ENCODE results near the gene CNOT1.

Gene CNOT1

DNA sequence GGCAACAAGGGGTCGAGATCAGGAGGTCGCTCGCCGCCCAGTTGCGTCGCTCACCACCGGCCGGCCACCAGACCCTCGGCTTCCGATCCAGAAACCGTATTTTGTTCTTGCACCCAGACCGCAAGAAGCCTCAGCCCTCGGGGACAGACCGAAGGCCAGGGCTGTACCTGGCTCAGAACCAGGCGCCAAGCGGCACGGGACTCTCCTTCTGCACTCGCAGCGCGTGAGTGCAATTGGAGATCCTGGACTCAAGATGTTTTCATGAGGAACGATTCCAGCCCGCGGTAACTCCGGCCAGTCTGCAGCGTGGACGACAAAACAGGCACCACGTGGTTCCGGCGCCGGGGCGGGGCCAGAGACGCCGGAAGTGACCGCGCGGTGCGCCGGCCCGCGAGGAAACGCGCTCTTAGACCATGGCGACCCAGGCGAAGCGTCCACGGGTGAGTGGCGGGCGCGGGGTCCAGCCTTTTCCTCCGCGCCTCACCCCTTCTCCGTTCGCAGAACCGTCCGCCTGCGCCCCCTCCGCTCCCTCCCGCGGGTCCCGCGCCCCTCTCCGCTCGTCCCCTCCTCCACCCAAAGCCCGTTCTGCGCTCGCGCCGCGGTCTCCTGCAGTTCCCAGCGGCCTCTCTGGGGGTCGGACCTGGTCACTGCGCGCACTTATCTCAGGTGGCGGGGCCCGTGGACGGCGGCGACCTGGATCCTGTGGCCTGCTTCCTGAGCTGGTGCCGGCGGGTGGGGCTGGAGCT, 114.3 kb downstream of the CNOT1 start, which contains the start of gene SETD6:
Gene SETD6, plus strand, starts transcription at position 393 of the 746 bp plus-strand sequence. Its CDS starts 21 bp downstream, at position 414.
- DNase-seq, result peak; percentile 68

DNA sequence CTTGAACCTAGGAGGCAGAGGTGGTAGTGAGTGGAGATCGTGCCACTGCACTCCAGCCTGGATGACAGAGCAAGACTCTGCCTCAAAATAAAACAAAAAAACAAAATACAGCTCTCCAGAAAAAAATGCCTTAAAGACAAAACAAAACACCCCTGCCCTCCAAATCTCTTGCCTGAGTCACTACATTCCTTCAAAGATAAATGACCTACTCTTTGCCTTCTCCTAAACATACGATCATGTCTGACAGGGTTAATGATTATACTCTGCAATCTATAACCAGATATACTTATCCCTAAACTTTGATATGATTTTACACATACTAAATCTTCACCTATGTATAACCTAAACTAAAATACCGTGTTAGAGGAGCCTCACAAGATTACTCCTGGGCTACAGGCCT, 115.8 kb downstream of the CNOT1 start:
- DNase-seq, result no peak

DNA sequence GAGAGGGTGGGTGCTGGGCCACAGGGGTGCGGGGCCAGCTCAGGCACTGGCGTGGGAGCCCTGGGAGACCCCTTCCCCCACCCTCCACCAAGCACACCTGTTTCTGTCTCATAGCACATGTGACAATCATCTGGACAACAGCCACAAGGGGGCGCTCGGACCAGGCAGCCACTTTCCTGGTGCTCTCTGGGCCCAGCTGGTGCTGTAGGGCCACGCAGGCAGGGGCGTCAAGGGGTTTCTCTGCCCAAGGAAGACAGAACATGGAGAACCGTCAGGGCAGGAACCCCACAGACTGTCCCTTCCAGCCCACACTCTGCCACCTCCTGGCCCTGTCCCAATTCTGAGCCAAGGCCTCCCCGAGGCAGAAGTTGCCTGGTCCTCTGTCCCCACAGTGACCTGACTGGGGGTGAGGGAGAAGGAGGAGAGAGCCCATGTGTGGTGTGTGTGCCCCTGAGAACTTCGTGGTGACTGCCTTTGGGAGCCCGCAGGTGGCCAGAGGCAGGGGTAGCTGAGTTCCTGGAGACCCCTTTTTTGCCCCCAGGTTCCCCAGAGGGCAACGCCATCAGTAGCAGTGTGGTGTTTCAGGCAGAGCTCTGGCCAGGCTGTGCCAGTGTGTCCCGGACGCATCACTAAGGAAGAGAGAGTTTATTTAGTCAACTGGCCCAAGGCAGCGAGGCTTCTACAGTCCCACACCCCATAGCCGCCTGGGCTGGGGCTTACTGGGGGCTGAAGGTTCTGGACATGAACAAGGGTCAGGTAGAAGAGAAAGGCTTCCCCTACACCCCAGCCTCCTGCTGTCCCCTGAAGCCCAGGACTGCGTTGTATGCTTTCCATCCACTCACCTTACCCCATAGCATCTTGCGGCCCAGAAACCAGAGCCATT, 117.5 kb downstream of the CNOT1 start:
- peak; percentile 83 for DNase-seq

DNA sequence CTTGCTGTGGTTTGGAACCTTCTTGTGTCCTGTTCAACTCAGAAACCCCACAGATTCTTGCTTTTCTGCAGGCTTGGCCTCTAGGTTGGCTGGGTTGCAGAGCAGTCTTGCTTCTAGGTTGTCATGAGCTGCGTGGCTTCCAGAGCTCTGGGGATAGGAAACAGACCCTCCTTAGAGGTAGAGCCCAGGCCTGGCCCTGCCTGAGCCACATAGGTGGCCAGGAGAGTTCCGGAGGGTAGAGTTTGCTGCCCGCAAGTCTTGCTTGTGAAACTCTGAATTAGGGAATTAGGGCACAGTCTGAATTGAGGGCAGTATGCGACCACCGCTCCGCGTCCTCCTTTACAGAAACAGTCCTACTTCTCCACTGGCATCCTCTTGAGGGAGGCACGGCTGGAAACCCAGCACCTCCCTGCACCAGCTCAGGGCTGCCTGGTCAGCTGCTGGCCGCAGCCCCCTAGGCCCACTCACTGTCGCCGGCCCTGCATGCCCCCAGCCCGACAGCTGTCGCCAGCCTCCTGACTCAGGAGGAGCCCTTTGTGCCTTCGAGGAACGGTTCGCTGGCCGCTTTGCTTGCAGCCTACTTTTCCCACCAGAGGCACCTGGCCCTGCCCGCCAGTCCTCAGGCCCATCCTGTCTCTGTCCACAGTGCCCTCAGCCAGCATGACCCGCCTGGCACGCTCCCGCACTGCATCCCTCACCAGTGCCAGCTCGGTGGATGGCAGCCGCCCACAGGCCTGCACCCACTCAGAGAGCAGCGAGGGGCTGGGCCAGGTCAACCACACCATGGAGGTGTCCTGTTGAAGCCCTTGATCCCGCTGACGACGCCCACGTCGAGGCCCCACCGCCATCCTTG, 118.6 kb downstream of the CNOT1 start:
- DNase-seq, result no peak

DNA sequence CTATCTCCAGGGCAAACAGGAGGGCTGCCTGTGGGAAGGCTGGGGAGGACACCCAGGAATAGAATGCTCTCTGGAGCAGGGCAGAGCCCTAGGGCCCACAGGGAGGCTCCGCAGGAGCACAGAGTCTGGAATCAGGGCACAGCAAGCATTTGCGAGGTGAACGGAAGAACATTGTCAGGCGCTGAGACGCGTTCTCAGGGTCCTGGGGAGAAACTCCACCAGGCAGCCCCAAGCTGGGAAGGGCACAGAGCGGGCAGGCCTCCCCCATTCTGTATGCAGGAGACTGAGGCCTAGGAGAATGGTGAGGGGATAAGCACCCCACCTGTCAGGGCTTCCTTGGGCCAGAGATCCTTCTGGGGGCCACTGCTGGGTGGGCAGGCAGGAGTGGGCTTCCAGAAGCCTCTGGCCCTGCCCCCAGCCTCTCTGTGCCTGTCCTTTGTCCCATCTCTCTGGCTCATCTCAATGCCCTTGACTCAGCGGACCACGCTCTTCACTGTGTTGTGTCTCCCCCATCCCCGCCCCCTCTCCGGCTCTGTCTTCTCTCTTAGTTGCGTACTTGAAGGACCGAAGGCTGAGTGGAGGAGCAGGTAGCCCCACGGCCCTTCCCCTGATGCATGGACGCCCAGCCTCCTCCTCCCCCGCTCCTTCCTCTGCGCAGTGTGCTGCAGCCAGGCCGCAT, 119.4 kb downstream of the CNOT1 start:
- DNase-seq, result no peak

DNA sequence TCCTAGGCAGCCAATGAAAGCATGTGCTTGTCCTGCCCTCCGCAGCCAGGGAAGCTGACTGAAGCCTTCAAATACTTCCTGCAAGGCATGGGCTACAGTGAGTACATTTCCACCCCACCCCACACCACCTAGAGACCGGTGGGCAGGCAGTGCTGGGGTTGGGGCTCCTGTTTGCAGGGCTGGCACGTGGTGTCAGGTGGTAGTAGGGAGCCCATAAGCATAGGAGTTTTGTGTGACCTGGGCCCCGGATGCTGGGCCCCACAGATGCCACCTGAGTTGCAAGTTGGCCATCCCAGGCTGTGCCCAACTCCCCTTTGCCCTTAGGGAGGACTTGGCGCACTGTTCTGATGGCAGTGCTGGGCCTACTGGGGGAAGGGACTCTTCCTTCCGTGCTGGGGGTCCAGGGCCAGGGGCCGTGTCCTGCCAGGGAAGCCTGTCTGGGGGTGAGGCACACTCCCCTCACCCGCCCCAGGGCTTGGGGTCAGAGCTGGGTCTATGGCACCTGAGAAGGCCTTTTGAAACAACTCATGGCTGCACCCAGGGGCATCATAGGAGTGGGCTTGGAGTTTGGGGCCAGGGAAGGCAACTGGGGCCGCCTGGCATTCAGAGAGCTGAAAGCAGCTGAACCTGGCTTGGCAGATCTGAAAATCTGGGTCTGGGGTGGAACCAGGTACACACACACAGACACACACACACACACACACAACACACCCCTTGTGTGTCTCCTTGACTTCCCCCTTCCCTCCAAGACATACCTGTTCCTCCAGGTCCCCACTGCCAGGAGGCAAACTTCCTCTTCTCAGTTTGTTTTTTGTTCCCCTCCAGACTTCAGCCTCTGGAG, 120.2 kb downstream of the CNOT1 start:
- no peak for DNase-seq

DNA sequence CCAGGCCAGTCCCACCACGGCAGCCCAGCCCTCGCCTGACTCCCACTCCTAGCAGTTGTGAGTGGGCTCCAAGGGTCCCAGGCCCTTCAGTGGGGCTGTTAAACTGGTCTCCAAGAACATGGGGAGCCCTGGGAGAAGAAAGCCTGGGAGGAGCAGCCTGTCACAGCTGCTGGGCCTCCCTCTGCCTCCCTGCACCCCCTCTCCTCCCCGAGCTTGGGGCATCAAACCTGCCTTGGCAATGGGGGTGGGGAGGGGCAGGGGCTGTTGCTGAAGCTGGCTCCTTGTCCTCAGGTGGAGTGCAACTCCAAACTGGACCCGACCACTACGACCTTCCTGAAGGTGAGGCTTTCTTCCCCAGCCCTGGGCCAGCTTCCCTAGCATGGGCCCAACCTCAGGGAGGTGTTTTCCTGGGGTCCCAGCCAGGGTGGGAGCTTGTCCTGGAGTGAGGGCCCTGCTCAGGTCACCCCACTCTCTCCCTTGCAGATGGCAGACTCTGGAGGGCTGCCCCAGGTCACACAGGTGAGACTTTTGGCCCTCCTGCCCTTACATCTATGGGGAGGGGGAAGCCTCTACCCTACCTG, 120.9 kb downstream of the CNOT1 start:
- DNase-seq, result no peak

DNA sequence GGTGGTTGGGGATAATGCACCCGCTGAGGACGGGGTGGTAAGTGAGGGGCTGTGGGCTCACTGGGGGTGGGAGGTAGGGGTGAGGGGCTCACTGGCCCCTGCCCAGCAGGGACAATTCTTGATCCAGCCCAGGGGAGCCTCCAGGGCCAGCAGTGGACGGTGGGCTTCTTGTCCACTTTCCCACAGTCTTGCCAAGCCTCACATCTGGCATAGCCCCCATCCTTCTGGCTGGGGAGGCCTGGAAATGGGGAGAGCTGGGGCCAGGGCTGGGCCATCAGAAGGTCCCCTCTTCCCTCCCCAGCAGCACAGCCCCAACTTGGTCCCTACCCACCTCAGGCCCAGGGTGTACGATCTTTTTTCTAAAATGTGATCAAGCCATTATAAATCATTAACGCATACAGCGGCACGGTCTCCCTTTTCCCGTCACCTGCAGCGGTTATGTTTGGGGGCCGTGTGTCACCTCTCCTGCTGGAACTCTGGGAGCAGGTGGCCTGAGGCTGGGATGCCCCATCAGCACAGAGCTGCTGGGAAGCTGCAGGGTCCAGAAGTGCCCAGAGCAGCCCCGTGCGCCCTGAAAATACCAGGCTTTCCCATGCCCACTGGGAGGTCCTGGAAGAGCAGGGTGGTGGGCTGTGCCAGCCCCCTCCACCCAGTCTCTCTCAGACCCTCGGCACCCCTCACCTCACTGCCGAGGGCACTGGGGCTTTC, 121.5 kb downstream of the CNOT1 start:
- DNase-seq, result no peak

DNA sequence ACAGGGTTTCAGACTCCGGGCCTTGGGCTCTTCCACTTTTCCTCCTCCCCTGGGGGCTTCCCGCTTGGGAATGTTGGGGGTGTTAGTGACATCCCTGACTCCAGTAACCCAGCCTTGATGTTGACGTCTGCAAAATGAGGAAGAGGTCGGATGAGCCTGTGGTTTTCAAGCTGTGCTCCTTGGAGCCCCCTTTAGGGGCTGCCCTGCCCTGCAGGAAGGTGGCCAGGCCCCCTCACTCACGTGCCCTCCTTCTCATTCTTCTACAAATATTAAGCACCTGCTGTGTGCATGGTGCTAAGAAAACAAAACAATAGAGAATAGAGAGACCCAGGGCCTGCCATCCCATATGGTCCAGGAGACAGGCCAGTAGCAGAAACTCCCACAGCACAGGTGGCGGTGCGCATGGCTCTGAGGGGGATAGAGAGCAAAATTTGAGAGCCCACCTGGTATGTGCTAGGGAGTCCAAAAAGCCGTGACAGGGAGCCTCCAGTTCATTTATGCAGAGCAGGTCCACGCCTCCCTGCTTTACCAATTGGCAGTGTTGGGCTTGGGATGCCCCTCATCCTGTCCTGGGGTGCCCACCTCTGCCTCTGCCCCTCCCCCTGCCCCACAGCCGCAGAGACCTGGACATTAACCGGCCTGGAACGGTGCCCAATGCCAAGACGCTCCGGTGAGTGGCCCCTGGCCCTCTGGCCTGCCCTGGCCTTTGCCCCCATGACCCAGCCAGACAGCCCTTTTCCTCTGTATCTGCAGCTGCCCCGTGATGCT, 122.2 kb downstream of the CNOT1 start:
- DNase-seq, result no peak

DNA sequence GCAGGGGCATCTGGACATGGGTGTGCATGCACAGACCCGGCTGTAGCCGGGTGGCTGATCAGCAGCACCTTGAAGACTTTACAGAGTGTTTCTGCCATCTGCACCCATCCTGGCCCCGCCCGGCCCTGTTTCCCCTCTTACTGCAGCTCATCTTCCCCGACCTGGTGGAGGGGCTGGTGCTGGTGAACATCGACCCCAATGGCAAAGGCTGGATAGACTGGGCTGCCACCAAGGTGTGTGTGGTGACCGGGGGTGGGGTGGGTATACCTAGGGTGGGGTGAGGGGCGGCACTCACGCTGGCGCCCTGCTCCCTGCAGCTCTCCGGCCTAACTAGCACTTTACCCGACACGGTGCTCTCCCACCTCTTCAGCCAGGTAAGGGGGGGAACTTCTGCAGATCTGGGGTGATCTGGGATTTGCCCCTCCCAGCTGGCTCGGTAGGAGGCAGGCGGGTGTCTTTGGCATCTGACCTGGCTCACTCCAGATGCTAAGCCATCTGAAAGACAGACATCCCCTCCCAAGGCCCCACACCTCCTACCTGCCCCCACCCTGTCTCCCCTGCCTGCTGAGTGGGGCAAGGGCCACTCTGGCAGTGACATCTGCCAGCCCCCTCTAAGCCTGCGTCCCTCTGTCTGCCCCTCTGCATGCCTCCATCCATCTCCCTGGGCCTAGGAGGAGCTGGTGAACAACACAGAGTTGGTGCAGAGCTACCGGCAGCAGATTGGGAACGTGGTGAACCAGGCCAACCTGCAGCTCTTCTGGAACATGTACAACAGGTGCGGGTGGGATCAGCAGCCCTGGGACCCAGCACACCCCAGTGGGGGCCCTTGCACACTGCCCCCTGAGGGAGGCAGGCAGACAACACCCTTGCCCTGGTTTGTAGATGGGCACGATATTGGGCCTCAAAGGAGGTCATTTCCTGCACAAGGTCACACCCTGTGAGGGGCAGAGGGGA, 123.1 kb downstream of the CNOT1 start:
- no peak for DNase-seq

DNA sequence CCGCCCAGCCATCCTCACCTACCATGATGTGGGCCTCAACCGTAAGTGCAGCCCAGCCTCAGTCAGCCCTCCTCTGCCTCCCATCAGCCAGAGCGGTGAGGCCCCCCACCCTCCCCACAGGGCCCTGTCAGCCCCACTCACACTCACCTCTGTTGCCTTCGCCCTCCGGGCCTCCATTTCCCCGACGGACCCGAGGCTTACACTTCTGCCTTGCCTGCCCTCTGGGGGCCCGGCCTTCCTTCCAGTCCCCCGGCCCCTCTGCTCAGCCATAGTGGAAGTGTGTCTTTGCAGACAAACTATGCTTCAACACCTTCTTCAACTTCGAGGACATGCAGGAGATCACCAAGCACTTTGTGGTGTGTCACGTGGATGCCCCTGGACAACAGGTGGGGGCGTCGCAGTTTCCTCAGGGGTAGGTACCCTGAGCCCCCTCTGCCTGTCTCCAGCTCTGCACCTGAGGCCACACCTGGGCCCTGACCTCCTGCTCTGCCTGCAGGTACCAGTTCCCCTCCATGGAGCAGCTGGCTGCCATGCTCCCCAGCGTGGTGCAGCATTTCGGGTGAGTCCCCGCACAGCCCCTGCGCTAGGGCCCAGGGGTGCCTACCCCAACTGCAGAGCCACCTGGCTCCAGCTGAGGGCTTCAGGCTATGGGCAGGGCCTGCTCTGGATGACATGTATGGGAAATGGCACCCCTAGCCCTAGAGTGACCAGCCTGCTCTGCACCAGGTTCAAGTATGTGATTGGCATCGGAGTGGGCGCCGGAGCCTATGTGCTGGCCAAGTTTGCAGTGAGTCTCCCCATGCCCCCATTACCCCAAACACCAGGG, 125.5 kb downstream of the CNOT1 start:
- DNase-seq, result no peak

DNA sequence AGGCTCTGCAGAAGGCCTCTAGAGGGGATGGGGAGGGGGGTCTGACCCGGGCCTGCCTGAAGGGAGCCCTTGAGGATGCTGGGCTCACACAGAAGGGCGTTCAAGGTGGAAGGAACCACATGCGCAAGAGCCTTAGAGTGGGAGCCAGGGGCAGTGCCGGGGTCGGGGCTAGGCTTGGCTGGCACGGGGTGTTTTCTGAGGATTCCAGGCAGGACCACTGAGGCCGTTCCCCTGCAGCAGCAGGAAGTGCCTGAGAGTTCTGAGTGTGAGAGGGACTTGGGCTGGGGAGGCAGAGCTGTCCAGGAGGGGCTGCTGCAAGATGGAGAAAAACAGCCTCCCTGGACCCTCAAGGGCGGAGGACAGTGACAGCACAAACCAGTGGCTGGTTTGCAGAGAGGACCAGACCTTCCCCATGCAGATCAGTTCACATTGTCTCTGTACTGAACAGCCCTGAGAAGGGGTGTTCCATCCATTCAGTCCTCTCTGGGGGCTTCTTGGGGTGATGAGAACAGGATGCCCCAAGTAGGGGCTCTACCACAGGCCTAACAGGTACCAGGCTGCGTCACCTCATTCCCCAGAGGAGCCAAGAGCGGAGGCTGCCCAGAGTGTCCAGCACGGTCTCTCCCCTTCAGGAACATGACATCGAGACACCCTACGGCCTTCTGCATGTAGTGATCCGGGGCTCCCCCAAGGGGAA, 126.3 kb downstream of the CNOT1 start:
- DNase-seq, result no peak

DNA sequence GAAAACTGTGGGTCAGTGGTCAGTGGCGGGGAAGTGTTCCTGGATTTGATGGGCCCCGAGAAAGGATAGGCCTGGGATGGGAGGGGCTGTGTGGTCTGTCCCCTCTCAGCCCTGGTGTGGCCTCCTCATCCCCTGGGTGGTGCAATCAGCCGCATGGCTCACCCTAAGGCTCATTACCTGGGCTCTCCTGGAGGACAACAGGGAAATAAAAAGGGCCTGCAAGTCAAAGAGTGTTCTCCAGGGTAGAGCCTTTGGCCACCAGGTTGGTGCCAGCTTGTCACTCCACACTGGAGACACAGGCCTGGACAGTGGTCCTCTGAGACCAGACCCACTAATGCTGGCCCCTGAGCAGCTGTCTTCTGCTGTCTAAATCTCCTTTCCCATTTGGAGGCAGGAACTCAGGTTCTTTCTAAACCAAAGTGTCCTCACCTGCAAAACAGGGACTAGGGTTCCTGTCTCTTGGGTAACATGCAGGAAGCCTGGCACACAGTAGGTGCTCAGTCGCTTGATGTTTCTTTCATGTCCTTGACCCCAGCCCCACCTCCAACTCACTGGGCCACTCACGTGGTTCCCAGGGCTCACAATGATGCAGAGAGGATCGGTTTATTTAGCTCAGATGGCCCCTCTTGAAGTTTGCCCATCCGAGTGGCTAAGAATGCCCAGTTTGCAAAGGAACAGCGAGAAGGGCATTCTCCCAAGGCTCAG, 127.3 kb downstream of the CNOT1 start:
- DNase-seq, result no peak

DNA sequence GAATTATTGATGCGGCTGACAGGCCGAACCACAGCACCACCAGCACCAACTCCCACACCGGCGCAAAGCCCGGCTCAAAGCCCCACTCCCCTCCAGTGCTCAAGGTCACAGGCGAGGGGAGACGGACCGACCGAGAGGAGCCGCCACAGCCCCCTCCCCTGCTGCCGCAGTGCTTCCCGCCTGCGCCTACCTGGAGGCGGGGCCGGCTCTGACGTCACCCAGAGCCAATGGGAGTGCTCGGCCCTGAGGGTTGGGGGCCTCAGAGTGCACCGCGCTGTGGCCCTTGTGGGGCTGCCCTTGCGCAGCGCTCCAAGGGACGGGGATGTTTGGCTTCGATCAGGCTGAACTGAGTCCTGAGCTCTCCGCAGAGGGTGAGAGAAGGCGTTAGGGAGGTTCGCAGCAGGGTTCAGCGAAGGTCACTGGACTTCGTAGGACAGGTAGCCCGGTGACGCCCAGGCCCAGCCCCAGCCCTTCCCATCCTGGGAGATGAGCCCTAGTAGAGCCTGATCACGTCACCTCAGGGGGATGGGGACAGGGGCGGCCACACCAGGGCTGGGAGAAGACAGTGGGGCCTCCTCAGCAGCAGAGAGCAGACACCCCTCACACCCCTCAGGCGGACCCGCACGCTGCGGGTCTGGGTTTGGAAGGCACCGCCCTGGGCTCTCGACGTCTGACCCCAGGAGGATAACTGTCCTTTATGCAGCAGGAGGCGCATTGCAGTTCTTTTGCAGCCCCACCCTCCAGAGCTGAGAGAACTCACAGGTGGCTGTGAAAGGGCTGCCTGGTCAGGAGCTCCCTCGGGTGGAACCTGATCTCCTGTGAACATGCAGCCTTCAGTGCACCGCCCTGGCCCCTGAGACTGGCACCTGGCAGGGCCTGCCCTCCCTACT, 128.1 kb downstream of the CNOT1 start:
- peak; percentile 43 for DNase-seq

Measured in CD4-positive, alpha-beta T cell treated with Interleukin-21 for 1 hour (primary cell).